Sciatic nerve (tissue), 2 donors: ENCODE data around the gene WFDC12. TPM values are rescaled to one million over a fixed set of nuclear protein-coding genes. Genes with fewer than 3 reads are reported as not detected.
A peak's percentile ranks its signal among the peaks of the same experiment; 100 is the strongest.

ENCODE experiments used
- ATAC-seq: fragments of 200-7000 bp; cut with Tn5 transposase; one replicate; pipeline ENCODE4 v1.9.1; 2020; ENCODE audit warnings: mild to moderate bottlenecking, moderate library complexity
- DNase-seq: peaks from one replicate; pipeline ENCODE4 v3.0.0-alpha.2; 2020; ENCODE audit warnings: low spot score
- intact Hi-C: fragments of 100-400 bp; cut with DNase I; formaldehyde crosslinking; loops from one replicate; pipeline ENCODE4 v1.14.2; 2022
- total RNA-seq: library from RNA; stranded (reverse); fragmentation: NEBNext Ultra II Directional; extraction: Animal tissue kit (Norgen Biotek cat#: 25700); gene quantifications from one replicate; pipeline ENCODE4 v1.2.1, GENCODE V29; 2021
- donor health status: DM: no; HTN: no; CAD: no.
- donor health status: DM: no; HTN: no; CAD: no.

Gene WFDC12
- total RNA-seq, 1 donor from 2014 or later: not detected

DNA sequence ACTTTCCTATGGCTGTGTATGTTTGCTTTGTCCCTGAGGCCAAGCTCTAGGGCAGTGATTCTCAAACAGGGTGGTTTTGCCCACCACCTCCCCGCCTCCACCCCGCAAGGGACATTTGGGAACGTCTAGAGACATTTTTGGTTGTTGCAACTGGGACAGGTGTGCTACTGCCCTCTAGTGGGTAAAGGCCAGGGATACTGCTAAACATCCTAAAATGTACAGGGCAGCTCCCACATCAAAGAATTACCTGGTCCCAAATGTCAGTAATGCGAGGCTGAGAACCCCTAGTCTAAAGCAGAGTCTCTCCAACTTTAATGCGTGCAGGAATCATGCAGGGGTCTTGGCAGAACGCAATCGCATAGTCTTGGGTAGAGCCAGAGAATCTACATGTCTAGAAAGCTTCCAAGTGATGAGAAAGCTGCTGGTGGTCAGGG, 28.4 kb downstream of the WFDC12 start:
- ATAC-seq (peak; percentile 64), DNase-seq (peak; percentile 71)
- intact Hi-C loops: loop anchor here (5.0 kb wide), 1 partner anchor 54 kb away; no protein-coding TSS in a partner anchor

- intact Hi-C loops: loop anchor here (5.0 kb wide), 1 partner anchor 53 kb away; no protein-coding TSS in a partner anchor
- ATAC-seq (no peak), DNase-seq (no peak)
Observed at GRCh38 chr20:45094864-45095574, 29.2 kb downstream of the WFDC12 start.

- DNase-seq (no peak), ATAC-seq (no peak)
- intact Hi-C loops: no loop called here
Observed at GRCh38 chr20:45094201-45094600, 30.1 kb downstream of the WFDC12 start.

GRCh38 chr20:45092898-45093297, 31.4 kb downstream of the WFDC12 start:
- ATAC-seq: no peak
- intact Hi-C loops: no loop called here

GRCh38 chr20:45091366-45091765, 32.9 kb downstream of the WFDC12 start:
- intact Hi-C loops: no loop called here
- DNase-seq (no peak), ATAC-seq (no peak)

More at GRCh38 chr20:45092898-45093297, 31.4 kb downstream of the WFDC12 start:
- no peak for DNase-seq

DNA sequence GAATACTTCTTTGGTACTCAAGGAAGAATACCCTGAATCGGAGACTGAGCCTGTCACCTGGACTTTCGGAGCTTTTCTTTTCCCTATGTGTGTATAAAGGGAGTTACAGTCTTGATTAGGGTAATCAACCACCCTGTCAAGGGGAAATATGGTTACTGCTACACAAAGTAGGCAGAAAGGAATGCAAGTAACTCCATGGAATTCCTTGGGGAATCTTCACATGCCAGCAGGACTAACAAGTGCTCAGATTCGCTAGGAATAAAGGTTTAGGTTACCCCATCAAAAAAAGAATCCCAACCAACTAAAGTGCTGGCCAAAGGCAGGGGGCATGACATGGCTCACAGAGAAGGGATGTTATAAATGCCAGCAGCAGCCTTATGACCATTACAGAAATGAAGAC, 33.8 kb downstream of the WFDC12 start:
- intact Hi-C loops: no loop called here
- DNase-seq (no peak), ATAC-seq (no peak)

- DNase-seq: no peak
- intact Hi-C loops: no loop called here
- ATAC-seq: no peak
Observed at GRCh38 chr20:45088247-45088646, 36.0 kb downstream of the WFDC12 start.

- intact Hi-C loops: no loop called here
- no peak for ATAC-seq
- no peak for DNase-seq
Observed at GRCh38 chr20:45087814-45088213, 36.5 kb downstream of the WFDC12 start.

GRCh38 chr20:45087097-45087790, 37.0 kb downstream of the WFDC12 start:
- no peak for ATAC-seq
- intact Hi-C loops: no loop called here

DNA sequence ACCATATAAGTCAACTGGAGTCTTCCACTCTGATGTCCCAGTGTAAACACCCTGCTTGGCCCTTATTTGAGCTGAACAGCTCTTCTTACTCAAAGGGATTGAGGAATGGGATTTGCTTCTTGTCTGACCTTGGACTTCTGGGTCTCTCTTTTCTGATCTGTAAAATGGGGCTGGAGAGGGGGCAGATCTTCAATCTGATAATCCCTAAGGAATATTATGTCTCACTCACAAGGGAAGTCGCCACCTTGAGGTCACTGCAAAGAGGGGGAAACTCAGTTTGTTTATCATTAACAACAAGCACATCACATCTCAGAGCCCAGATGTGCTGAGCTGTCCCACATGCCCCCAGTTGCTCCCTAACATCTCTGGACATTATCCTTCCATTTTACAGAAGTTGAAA, 38.4 kb downstream of the WFDC12 start:
- ATAC-seq: no peak
- intact Hi-C loops: no loop called here
- DNase-seq: no peak

More at GRCh38 chr20:45087097-45087790, 37.0 kb downstream of the WFDC12 start:
- DNase-seq: no peak

DNA sequence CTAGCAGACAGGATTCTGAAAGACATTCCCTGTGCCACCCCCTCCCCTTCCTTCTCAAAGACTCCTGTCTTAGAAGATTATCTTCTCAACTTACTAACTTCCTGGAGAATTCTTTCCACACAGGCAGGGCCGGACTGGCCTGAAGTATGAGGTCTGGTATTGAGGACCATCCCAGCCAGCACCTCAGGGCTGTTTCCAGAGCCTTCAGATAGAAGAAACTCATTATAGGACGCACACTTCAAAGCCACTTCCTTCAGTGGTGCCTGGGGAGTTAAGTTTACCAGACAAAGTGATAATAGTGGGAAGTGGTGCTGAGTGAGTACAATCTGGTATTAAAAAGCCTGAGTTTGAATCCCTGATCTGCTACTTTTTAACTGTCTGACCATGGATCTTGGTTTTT, 39.0 kb downstream of the WFDC12 start:
- DNase-seq: no peak
- intact Hi-C loops: no loop called here
- ATAC-seq: no peak

- no peak for DNase-seq
- no peak for ATAC-seq
- intact Hi-C loops: no loop called here
Observed at GRCh38 chr20:45083127-45083526, 41.1 kb downstream of the WFDC12 start.

- ATAC-seq: no peak
- no peak for DNase-seq
- intact Hi-C loops: no loop called here
Observed at GRCh38 chr20:45082468-45082867, 41.8 kb downstream of the WFDC12 start.

DNA sequence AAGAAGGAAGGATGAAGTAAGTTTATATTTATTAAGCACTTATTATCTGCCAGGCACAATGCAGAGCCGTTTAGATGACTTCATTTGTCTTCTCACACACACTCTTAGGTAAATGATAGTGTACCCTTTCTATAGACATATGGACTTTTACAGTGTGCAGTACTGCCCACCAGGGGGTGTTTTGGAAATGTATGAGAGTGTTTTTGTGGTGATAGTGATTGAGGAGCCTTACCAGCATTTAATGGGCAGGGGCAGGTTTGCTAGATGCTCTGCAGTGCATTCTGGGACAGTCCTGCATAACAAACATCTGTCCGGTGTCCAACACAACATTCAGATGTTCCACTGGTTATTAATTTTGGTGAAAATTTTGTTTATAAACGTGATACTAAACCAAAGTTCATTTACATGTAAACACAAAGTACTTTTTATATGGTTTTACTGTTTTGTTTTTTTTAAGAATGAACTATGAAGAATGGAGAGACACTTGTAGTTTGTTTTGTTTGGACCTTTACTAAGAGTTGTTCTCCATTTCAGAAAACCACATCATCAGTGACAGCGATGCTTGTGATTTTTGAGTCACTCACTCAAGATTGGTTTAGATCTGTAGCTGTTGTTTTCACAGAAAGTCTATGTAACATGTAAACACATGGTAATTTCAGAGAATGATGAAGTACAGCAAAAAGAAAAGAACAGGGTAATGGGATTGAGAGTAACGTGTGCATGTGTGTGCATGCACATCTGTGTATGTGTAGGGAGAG, 43.2 kb downstream of the WFDC12 start:
- no peak for ATAC-seq
- DNase-seq: no peak
- intact Hi-C loops: no loop called here

DNA sequence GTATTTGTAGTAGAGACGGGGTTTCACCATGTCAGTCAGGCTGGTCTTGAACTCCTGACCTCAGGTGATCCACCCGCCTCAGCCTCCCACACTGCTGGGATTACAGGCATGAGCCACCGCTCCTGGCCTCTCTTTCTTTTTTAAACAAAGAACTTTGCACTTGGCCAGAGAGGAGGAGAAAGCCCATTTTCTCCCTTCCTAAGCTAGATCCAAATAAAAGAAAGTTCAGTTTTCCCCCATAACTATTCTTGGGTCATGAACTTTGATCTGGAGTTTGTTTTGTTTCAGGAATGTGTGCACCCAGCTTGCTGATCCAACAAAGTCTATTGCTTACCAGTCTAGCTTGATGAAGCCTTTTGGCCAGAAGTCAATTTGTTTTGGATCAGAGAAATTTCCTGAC, 46.7 kb downstream of the WFDC12 start:
- intact Hi-C loops: no loop called here
- ATAC-seq: no peak
- DNase-seq: no peak

Other genes with a start within 250 kb of the WFDC12 start
- 126 TPM for gene YWHAB, start 238.8 kb downstream of the WFDC12 start, total RNA-seq
- gene PABPC1L, start 214.4 kb downstream of the WFDC12 start, total RNA-seq: 15.6 TPM
- gene TOMM34, start 164.1 kb downstream of the WFDC12 start, total RNA-seq: 19.3 TPM
- gene STK4, start 158.0 kb downstream of the WFDC12 start, total RNA-seq: 43.8 TPM
- not detected for gene KCNS1, start 23.3 kb downstream of the WFDC12 start, total RNA-seq
- gene WFDC5, start 9.3 kb downstream of the WFDC12 start, total RNA-seq: not detected
- 1.8 TPM for gene PI3, start 50.4 kb upstream of the WFDC12 start, total RNA-seq
- not detected for gene SEMG1, start 82.6 kb upstream of the WFDC12 start, total RNA-seq
- gene SEMG2, start 96.9 kb upstream of the WFDC12 start, total RNA-seq: not detected
- 95.5 TPM for gene SLPI, start 130.1 kb upstream of the WFDC12 start, total RNA-seq
- not detected for gene RBPJL, start 182.4 kb upstream of the WFDC12 start, total RNA-seq
- gene MATN4, start 183.8 kb upstream of the WFDC12 start, total RNA-seq: 0.22 TPM
- gene SDC4, start 224.0 kb upstream of the WFDC12 start, total RNA-seq: 77.7 TPM
- 24.0 TPM for gene SYS1, start 238.7 kb upstream of the WFDC12 start, total RNA-seq